Fibroblast of lung (primary cell): ENCODE data around the gene SIX1.

Experiments
- EZH2 ChIP-seq: IDR thresholded peaks from 2 replicates; pipeline ENCODE4 v1.5.1; 2012; ENCODE audit warnings: low read length, control low read depth, mild to moderate bottlenecking; ENCODE audit errors: missing control alignments
- TF ChIP-seq, protein P1 (sequence below), 2 donors: IDR thresholded peaks in 1 of 2; conservative IDR thresholded peaks in 1 of 2; 1 replicate in 1 of 2; 2 replicates in 1 of 2; pipeline ENCODE4 v1.5.1; 2011 to 2012; ENCODE audit warnings: low read length in 2 of 2, control low read depth in 1 of 2, inconsistent platforms in 1 of 2, low read depth in 1 of 2, mild to moderate bottlenecking in 1 of 2

GRCh38 chr14:60646226-60646818 is 3.0 kb downstream of the SIX1 start:
- TF ChIP-seq, protein P1, sequence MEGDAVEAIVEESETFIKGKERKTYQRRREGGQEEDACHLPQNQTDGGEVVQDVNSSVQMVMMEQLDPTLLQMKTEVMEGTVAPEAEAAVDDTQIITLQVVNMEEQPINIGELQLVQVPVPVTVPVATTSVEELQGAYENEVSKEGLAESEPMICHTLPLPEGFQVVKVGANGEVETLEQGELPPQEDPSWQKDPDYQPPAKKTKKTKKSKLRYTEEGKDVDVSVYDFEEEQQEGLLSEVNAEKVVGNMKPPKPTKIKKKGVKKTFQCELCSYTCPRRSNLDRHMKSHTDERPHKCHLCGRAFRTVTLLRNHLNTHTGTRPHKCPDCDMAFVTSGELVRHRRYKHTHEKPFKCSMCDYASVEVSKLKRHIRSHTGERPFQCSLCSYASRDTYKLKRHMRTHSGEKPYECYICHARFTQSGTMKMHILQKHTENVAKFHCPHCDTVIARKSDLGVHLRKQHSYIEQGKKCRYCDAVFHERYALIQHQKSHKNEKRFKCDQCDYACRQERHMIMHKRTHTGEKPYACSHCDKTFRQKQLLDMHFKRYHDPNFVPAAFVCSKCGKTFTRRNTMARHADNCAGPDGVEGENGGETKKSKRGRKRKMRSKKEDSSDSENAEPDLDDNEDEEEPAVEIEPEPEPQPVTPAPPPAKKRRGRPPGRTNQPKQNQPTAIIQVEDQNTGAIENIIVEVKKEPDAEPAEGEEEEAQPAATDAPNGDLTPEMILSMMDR (conservative IDR thresholded peaks at IDR 0.05 in 1 of 2, IDR thresholded peaks at IDR 0.05 in 1 of 2; ENCODE audit: low read depth in 1 of 2, low read length in 2 of 2): no peak
- TF ChIP-seq EZH2: no peak
